Activated gamma-delta T cell (primary cell): ENCODE data around the gene NRG3.

ENCODE experiments used
- DNase-seq: peaks from one replicate; lab custom pipeline; 2025; lab: John Stamatoyannopoulos, UW

Gene NRG3

DNA sequence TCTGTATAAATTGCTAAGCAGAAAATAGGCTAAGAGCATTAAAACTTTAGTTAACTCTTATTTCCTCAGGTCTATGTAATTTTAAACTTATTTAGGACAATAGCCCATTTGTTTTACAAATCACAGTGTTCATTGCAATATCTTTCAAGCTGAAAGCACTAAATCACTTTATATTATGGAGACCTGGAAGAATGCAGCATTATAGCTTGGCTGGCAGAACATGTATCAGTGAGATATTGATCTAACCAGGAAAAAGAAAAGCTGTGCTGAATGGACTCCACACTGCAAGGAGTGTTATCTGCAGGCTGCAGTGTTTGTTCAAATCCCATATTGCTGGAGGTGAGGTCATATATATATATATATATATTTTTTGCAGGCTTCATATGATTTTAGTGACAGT lies 517.5 kb downstream of the NRG3 start:
- DNase-seq: no peak

DNA sequence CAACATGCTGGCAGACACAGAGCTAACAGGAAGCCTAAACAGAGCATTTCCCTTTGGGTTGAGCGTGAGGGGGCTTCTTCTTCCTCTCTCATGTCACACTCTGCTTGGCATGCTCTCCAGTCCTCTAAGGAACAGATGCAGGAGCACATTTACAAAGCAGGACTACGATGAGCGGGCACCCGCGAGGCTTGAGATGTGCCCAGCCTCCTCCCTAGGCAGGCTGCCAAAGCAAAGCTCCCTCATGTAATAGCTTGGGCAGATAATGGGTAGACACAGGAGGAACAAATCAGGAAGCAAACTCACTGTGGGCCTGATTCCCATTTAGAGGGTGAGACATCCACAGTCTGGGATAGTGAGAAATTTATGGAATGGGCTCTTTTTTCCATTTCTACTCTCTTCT lies 519.1 kb downstream of the NRG3 start:
- no peak for DNase-seq

DNA sequence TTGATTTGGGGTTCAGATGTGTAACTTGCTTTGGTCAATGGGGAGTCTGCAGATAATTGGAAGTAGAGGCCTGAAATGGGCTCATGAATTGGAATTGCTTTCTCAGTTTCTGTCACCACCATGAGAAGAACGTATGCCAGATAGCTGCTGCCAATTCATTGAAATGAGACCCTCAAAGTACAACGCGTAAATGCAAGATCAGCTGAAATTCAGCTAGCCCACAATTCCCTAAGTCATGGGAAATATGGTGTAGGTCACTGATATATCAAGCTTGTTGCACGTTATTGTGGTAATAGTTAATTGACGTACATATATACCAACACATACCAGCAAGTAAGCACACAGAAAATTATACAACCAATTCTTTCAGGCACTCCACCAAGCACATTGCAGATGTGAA lies 520.0 kb downstream of the NRG3 start:
- DNase-seq: no peak

DNA sequence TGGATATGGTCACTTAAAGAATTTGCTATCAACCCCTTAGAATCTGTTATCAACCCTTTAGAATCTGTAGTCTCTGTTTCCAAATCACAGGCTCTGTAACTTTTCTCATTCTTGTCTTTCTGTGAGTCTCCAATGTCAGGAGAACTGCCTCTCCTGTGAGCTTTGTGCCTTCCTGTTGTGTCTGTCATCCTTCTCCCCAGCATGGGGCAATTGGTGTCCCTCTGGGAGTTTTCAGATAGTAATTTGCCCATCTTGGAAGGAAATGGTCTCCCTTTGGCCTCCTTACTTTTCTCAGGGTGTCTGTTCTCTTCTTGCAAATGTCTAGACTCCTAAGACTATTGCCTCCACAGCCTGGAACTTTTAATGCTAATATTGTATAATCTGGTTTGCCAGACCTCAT lies 521.9 kb downstream of the NRG3 start:
- no peak for DNase-seq

DNA sequence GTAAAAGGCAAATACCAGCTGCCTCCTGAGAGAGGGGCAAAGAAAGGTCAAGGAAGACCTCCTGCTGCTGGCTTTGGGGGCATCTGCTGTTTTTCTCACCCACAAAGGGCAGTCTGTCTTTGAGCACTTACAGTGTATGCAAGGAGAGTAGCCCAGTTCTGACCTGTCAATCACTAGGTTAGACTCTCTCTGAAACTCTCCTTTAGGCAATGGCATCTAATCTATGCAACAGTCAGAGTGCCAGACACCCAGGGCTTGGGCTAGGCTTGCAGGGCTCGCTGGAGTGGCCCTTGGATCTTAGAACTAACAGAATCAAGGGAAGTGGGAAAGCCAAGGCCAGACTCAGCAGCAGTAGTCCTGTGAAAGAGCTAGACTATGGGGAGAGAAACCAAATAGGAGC lies 522.9 kb downstream of the NRG3 start:
- DNase-seq: no peak

DNA sequence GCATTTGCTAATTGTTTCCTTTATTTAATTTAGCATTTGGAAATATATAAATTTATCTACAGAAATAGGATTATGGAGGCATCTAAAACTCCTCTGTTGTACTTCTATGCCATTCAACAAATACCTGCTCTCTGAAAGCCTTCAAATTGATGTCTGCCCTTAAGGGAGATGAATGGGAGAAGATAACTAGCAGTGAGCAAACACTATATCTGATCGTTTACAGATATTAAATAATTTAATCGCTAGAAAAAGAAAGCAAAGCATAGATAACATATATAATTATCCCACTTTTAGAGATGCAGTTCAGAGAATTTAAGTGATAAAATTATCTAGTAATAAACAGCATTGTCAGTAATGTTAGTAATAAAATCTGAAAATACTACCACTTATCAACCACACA lies 524.9 kb downstream of the NRG3 start:
- DNase-seq: no peak

DNA sequence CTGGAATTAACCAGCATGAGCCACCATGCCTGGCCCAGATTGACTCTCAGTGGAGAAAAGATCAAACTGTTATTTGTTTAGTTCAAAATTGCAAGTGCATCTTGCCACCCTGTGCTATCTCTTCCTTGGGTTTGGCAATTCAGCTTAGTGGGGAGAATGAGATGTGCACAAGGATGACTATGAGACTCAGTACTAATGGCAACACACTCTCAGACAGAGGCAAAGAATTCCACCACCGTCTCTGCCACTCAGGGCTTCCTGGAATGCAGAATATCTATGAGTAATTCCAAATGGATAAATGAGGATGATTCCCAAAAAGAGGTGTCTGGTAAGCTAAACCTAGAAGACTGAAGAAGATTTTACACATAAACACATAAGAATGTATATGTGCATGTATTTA lies 525.8 kb downstream of the NRG3 start:
- DNase-seq: no peak

DNA sequence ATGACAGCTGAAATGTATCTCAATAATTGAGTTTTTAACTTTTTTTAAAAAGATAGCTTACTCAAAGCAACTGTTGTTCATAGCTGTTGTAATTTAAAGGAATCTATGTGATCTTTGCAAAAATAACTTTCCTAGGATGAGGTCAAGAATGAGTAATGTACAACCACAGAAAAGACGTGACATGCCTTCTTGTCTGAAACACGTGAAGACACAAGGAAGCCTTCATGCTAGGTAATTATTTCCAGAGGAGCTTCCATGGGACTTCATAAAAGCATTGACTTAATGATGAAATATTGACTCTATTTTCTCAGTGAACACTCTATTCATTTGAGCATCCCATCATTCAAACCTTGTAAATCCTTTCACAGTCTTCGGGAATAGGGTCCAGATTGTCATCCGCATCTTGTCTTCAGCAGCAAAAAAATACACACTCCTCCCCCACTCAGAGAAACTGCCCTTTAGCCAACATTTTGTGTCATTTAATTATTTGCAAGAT lies 528.0 kb downstream of the NRG3 start:
- DNase-seq: no peak

DNA sequence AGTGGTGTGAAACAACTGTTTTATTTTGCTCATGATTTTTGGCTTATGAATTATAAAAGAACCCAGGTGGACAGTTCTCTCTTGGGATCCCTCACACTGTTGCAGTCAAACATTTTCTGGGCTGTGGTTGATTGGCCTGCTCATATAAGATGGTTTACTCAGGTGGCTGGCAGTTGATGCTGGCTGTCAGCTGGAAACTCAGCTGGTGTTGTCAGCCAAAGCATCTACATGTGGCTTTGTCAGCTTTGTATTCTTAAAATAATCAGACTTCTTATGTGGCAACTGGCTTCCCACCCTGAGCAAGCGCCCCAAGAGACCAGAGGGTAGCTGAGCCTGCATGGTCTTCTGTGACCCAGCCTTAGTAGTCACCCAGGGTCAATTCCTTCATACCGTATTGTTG lies 534.7 kb downstream of the NRG3 start:
- no peak for DNase-seq

DNA sequence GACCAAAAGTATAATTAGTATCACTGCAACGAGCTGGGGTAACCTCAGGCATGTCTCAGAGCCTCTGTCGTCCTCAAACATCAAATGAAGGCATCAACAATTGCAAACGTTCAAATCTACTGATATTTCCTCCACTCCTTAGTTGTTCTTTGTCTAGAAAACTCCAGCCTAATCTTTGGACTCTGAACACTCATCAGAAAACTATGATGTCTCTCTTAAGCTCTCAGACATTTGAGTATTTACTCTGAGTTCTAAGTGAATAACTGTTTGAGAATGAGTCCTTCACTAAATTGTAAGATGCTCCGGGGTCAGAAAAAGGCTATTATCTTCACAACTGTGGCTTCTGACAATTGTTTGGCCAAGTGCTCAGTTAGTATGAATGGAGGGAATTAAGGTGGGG lies 536.4 kb downstream of the NRG3 start:
- no peak for DNase-seq

DNA sequence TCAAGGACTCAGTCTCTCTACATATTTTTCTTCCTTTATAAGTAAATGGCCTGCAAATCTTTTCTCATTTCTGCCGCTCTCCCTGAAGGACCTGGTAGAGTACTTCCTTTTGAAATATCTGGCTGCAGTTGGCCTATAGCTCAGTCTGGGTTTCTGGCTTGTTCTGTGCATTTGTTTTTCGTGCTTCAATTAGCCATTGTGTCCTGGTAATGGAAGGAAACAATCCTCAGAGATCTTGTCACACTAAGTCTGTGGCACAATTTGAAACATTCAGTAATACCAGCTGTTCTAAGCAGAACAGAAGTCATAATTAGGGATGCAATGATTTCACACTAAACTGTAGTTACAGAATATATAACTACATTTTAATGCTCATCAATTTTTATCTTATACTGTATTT lies 545.0 kb downstream of the NRG3 start:
- DNase-seq: no peak

DNA sequence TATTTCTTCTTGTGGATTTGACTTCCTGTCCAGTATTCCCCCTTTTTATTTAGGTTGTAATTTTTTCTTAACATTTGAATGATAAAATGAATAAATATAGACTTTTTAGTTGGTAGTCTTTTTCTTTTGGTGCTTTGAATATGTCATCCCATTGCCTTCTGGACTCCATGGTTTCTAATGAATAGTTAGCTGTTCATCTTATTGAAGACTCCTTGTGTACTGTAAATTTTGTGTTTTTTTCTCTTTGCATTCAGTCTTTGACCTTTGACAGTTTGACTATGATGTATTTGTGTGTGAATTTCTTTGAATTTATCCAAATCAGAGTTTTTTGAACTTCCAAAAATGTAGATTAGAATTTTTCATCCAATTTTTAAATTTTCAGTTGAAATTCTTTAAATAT lies 554.3 kb downstream of the NRG3 start:
- DNase-seq: no peak

DNA sequence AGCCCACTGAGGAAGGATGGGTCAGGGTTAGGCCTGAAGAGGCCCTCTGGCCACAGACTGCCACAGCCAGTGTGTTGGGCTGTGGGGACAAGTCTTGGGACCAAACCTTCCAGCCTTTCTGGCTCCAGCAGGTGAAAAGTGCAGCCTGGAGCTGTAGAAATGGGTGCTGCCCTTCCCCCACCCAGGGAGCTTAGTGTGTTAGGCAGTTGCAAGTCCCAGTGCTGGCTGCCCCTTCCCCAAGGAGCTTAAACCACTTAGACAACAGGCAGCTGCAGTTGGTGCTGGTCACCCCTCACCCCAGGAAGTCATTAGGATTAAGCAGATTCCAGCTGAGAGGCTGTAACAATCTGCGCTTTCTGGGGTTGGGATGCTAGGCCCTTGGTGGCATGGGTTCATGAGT lies 563.3 kb downstream of the NRG3 start:
- DNase-seq: no peak

DNA sequence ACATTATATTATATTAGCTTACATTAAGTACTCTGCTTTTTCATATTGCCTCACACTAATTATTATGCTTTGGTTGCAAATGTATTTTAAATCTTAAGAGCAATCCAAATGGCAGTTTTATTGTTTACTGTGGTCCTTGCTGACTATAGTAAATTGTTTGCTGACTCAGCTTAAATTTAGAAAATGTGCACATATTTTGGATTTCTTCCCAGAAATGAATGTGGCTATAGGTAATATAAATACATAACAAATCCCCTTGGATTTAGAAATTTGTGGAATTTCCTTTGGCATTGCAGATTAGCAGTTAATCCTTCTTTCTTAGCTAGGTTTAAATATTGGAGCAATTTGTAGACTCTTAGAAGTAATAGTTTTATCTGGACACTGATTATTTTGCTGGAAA lies 565.8 kb downstream of the NRG3 start:
- DNase-seq: no peak

DNA sequence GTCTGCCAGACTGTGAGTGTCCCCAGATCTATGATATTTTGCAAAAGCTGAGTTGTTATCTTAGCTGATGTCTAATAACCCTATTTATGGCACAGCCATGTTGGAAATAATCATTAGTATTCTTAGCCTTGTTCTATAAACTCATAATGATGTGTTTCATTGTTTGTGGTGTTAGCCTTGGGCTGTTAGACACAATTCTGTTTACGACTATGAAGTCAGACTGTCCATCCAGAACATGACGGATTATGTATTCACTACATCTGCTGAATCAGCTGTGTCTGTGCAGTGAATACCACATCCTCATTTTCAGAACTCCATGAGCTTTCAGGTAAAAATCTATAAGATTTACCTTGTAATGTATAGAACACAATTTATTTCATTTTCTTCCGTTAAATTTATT lies 577.1 kb downstream of the NRG3 start:
- no peak for DNase-seq

DNA sequence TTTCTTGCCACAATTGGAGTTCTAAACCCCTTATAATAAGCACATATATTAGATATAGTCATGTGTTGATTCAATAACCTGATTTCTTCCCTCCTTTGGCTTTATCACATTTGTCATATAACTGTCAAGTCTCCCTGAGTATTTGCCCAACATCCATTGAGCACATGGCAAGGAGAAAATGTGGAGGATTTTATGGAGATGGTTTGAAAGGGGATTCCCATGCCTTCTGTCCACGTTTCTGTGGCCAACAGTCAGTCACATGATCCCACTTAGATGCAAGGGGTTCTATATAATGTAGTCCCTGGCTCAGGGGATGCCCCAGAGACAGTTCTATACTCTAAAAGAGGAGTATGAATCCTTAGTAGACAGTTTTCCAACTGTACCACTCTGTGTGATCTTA lies 577.7 kb downstream of the NRG3 start:
- DNase-seq: no peak

DNA sequence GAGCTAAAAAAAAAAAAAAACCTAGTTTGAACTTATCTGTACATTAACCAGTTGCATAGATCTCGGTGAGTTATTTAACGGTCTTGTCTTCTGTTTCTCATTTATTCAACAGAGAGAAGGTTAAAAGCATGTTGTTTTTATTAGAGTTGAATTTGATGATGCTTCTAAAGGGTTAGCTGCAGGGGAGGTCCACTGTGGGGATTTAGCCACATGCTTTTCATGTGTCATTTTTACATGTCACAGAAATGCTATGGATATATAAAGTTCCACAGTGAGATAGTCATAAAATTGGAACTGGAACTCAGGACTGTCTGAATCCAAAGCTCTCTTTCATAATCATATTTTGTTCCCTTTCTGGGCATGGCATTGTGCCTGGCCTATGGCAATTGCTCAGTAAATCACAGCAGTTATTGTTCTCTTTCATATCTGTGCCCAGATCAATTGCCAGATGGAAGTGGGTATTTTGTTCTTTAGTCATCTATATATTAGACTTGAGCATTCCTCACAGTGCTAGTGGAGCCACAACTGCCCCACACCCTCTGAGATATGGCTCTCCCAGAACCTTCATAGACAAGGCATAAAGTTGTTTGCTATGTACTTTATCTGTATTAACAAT lies 578.8 kb downstream of the NRG3 start:
- DNase-seq: no peak

DNA sequence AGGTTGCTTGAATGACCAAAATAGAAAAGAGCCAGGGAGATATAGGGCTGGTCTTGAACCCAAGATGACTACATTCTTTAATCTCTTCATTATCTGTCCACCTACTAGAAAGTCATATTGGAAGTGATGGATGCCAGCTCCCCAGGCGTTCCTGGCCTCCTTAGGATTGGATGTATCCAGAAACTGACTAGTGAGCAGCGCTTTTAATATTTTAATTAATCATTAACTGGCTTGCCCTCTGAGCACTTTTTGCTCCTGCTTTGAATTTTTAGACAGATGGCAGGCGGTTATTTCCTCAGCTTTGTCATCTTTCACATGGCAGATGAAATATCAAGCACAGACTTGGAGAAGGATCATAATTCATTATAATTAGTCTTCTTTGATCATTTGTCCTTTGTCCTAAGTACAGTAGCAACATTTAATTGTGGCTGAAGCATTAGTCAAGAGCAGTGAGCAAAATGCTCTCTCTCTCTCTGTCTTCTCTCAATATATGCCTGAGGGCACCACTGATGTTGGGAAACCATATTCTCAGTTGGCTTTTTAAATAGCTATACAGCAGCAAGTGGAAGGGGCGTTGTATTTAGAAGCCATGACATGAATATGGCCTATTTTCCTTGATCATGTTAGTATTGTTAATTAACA lies 588.0 kb downstream of the NRG3 start:
- no peak for DNase-seq

DNA sequence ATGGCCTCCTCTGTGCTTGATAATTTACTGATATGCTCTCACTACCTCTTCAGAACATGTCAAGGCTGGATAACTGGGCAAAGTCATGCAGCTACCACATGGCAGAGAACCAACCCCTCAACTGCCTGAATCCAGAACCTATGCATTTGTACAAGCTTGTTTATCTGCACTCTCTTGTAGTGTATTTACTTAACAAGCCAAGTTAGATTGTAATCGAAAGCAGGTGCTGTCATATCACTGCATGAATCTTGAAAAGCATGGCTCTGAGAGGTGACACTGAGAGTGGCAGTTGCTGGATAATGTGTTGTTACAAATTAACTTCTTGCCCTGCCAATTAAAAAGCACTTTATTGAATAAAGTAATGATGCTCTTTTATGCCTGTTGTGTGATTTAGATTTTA lies 588.6 kb downstream of the NRG3 start:
- DNase-seq: no peak

DNA sequence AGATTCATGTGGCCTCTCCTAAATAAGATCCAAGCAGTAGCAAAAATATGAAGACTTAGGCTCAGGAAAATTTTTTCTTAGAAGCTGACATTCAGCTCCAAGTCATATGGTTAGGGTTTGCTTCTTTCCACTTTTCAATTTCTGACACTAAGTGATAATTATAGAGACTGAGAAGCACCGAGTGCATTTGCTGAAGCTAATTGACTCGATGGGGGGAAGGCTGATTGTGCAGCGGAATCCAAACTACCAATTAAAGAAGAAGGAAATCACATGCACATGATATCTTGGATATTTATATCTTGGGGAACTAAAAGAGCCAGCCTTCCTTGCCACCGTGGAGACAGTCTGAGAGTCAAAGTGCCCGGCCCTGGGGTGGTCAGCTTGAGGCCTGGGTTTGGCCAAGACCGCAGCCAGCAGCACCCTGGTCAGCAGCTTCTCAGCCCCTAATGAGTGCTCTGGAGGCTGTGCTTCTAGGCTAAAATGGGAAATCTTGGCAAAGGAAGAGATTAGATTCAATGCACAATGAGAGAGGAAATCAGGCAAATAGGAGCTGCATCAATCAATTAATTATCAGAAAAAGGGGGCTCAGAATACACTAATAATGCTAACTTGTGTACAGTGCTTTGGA lies 589.3 kb downstream of the NRG3 start:
- no peak for DNase-seq

DNA sequence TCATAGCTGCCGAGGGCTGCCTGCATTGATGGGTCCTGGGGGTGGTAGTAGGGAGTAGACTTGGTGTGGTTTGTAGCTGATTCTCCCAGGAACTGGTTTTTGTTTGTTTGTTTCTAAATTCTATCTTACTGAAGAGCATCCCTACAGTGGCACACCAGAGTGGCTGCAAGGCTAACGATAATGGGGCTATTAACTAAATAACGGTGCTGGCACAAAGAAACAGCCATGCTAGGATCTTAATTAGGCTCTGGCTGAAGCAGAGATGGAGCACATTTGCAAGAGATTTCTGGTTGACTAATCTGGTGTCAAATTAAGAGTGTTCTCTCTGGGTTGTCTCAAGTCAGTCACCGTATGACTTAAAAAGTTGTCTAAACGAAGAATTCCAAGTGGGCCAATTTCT lies 590.0 kb downstream of the NRG3 start:
- no peak for DNase-seq

DNA sequence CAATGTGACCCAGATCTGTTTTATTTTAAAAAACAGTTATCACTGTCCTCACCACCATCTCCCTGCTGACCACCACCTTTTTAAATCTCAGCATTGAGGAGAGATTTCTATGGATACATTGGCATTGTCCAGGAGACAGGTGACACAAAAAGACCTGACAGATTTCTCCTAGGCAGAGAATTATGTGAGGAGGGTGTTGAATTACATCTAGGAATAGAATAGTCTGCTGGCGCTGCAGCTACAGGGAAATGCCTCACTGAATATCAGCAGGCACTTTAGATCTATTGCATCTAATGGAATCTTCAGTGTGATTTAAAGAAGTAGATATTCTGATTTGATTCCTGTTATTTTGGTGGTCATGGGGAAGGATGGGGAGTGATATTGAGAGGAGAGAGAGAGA lies 593.5 kb downstream of the NRG3 start:
- DNase-seq: no peak
